ENCODE data around the gene MRRF. TPM values are rescaled to one million over a fixed set of nuclear protein-coding genes. Genes with fewer than 3 reads are reported as not detected.

The MRRF gene
- total RNA-seq, 1 donor from 2014 or later = 52.7 TPM

DNA sequence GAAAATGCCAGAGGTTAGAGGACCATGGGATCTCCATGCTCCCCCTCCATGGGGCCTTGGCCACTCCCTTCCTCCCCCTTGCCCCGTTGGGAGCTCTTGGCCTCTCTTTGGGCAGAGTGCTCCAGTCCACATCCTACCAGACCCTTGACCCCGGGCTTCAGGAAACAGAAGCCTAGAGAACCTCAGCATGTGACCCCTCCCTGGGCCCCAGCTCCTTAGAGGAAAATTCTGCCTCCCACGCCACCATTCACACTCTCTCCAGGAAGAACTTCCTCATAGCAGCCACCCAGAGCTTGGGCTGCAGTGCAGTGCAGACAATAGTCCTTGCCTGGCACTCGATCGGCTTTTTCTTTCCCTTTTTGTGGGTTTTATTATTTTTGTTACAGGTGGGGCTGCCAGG, 41.9 kb upstream of the MRRF start:
- no peak for FAIRE-seq
- Histone ChIP-seq H3K4me3 (ENCODE audit: low read depth, low read length) (no peak overlapping the region), H3K36me3 (ENCODE audit: control insufficient read depth, insufficient read depth, low read length) (no peaks in the 10 kb centered on the region), H3K27me3 (ENCODE audit: control insufficient read depth, insufficient read depth, low read length) (peaks cover 82% of the 10 kb centered on the region)
- TF ChIP-seq, protein P1, sequence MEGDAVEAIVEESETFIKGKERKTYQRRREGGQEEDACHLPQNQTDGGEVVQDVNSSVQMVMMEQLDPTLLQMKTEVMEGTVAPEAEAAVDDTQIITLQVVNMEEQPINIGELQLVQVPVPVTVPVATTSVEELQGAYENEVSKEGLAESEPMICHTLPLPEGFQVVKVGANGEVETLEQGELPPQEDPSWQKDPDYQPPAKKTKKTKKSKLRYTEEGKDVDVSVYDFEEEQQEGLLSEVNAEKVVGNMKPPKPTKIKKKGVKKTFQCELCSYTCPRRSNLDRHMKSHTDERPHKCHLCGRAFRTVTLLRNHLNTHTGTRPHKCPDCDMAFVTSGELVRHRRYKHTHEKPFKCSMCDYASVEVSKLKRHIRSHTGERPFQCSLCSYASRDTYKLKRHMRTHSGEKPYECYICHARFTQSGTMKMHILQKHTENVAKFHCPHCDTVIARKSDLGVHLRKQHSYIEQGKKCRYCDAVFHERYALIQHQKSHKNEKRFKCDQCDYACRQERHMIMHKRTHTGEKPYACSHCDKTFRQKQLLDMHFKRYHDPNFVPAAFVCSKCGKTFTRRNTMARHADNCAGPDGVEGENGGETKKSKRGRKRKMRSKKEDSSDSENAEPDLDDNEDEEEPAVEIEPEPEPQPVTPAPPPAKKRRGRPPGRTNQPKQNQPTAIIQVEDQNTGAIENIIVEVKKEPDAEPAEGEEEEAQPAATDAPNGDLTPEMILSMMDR (IDR thresholded peaks at IDR 0.05; ENCODE audit: insufficient read depth, low read length, severe bottlenecking) = no peak
- no peak for DNase-seq (ENCODE audit: low read depth)

DNA sequence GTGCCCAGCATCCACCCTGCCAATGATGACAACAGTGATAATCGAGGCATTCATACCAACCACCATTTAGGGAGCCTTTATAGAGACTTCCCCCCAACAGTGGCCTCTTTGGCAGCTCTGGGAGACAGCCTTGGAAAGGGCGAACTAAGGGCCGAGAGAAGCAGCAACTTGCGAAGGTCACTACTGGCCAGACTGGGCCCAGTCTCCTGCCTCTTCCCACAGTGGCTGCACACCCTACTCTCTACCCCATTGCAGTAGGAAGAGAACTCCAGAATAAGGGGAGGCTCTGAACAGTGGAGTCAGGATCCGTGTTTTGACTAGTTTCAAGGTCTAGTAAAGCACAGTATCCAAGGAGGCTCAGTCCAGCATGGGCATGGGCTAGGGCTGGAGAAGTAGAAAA, 41.2 kb upstream of the MRRF start:
- Histone ChIP-seq H3K4me3 (ENCODE audit: low read depth, low read length) (no peak overlapping the region), H3K27me3 (ENCODE audit: control insufficient read depth, insufficient read depth, low read length) (peaks cover 81% of the 10 kb centered on the region), H3K36me3 (ENCODE audit: control insufficient read depth, insufficient read depth, low read length) (no peaks in the 10 kb centered on the region)
- DNase-seq (ENCODE audit: low read depth) (no peak), FAIRE-seq (no peak)
- TF ChIP-seq, protein P1 (IDR thresholded peaks at IDR 0.05; ENCODE audit: insufficient read depth, low read length, severe bottlenecking) = no peak

GRCh38 chr9:122225312-122226141, 39.2 kb upstream of the MRRF start:
- H3K27me3 ChIP-seq (ENCODE audit: control insufficient read depth, insufficient read depth, low read length) = peaks cover 66% of the 10 kb centered on the region
- TF ChIP-seq, protein P1 (IDR thresholded peaks at IDR 0.05; ENCODE audit: insufficient read depth, low read length, severe bottlenecking) = no peak
- FAIRE-seq (no peak), DNase-seq (ENCODE audit: low read depth) (no peak)
- no peak overlapping the region for H3K4me3 ChIP-seq (ENCODE audit: low read depth, low read length)
- H3K36me3 ChIP-seq (ENCODE audit: control insufficient read depth, insufficient read depth, low read length) = no peaks in the 10 kb centered on the region

GRCh38 chr9:122226142-122226757, 38.4 kb upstream of the MRRF start:
- FAIRE-seq (no peak), DNase-seq (ENCODE audit: low read depth) (no peak)
- H3K36me3 ChIP-seq (ENCODE audit: control insufficient read depth, insufficient read depth, low read length) = no peaks in the 10 kb centered on the region
- TF ChIP-seq, protein P1 (IDR thresholded peaks at IDR 0.05; ENCODE audit: insufficient read depth, low read length, severe bottlenecking) = no peak
- no peak overlapping the region for H3K4me3 ChIP-seq (ENCODE audit: low read depth, low read length)
- H3K27me3 ChIP-seq (ENCODE audit: control insufficient read depth, insufficient read depth, low read length) = peaks cover 63% of the 10 kb centered on the region

DNA sequence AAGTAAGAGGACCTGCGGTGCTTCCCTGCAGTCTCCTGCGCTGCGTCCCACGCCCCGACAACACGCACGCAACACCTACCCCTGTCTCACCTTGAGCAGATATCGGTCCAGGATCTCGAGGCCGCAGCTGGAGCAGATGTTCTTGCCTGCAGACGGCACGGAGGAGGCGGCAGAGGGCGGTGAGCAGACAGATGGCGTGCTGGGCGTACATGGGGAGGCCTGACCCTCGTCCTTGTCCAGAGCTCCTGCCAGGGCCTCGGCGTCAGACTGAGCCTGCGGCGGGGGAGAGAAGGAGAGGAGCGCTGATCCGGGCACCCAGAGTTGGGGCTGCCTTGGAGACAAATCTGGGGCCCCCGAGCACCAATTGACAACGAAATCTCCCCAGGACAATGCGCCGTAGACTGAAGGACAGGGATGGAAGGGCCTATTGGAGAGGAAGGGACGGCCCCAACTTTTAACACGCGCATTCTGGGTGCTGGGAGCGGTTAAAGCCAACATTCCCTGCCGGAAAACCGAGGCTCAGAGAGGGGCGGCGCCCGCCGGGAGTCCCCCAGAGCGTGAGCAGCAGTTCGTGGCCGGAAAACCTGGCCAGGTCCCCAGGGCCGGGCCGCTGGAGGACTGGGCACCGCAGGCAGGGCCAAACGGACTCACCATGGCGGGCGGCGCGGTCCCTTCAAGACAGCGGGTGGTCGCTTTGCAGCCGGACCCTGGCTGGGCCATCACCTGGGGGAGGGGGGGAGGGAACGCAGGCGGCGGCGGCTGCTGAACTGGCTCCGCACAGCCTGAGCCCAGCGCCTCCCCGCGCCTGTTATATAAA, 37.7 kb upstream of the MRRF start:
- Histone ChIP-seq H3K36me3 (ENCODE audit: control insufficient read depth, insufficient read depth, low read length) (no peaks in the 10 kb centered on the region), H3K27me3 (ENCODE audit: control insufficient read depth, insufficient read depth, low read length) (peaks cover 58% of the 10 kb centered on the region), H3K4me3 (ENCODE audit: low read depth, low read length) (no peak overlapping the region)
- TF ChIP-seq, protein P1 (IDR thresholded peaks at IDR 0.05; ENCODE audit: insufficient read depth, low read length, severe bottlenecking) = no peak
- DNase-seq (ENCODE audit: low read depth) (no peak), FAIRE-seq (no peak)
